Measurements from ENCODE around the gene GMPR2.

The GMPR2 gene

GRCh38 chr14:24251880-24252288 is 19.2 kb downstream of the GMPR2 start:
- no peaks in the 10 kb centered on the region for H3K79me2 ChIP-seq (ENCODE audit: insufficient read depth, low read length)
- H3K4me3 ChIP-seq (ENCODE audit: low read depth in 1 of 2, low read length in 2 of 2): no peak overlapping the region
- DNase-seq (no peak), ATAC-seq (ENCODE audit: insufficient read depth, low read depth) (no peak)
- no peak for TF ChIP-seq EZH2 (IDR thresholded peaks at IDR 0.05; ENCODE audit: borderline replicate concordance, low read depth, low read length, severe bottlenecking)
- no peak for TF ChIP-seq CTCF (IDR thresholded peaks at IDR 0.05; ENCODE audit: borderline replicate concordance, extremely low read depth, low read length, poor library complexity, severe bottlenecking)
- no peak overlapping the region for H3K27ac ChIP-seq (ENCODE audit: low read length)
- H3K4me1 ChIP-seq (ENCODE audit: insufficient read depth, low read length): no peaks in the 10 kb centered on the region
- no peaks in the 10 kb centered on the region for H3K9me3 ChIP-seq (ENCODE audit: insufficient read depth, low read length, severe bottlenecking)
- H3K4me2 ChIP-seq (ENCODE audit: insufficient read depth, low read length): no peak overlapping the region
- H3K9ac ChIP-seq (ENCODE audit: low read depth, low read length): no peak overlapping the region
- no peaks in the 10 kb centered on the region for H4K20me1 ChIP-seq (ENCODE audit: insufficient read depth, low read length)
- H2AFZ ChIP-seq (ENCODE audit: low read depth, low read length): no peak overlapping the region
- H3K27me3 ChIP-seq (ENCODE audit: insufficient read depth, low read length, poor library complexity): no peaks in the 10 kb centered on the region
- H3K36me3 ChIP-seq (ENCODE audit: insufficient read depth, low read length): no peaks in the 10 kb centered on the region

GRCh38 chr14:24252289-24253124 is 19.8 kb downstream of the GMPR2 start:
- TF ChIP-seq CTCF (IDR thresholded peaks at IDR 0.05; ENCODE audit: borderline replicate concordance, extremely low read depth, low read length, poor library complexity, severe bottlenecking): no peak
- no peak for TF ChIP-seq EZH2 (IDR thresholded peaks at IDR 0.05; ENCODE audit: borderline replicate concordance, low read depth, low read length, severe bottlenecking)
- no peaks in the 10 kb centered on the region for H3K36me3 ChIP-seq (ENCODE audit: insufficient read depth, low read length)
- no peaks in the 10 kb centered on the region for H3K27me3 ChIP-seq (ENCODE audit: insufficient read depth, low read length, poor library complexity)
- H3K4me2 ChIP-seq (ENCODE audit: insufficient read depth, low read length): no peak overlapping the region
- no peak overlapping the region for H3K9ac ChIP-seq (ENCODE audit: low read depth, low read length)
- no peak for ATAC-seq (ENCODE audit: insufficient read depth, low read depth)
- H3K27ac ChIP-seq (ENCODE audit: low read length): no peak overlapping the region
- no peaks in the 10 kb centered on the region for H4K20me1 ChIP-seq (ENCODE audit: insufficient read depth, low read length)
- H3K79me2 ChIP-seq (ENCODE audit: insufficient read depth, low read length): no peaks in the 10 kb centered on the region
- H3K4me3 ChIP-seq (ENCODE audit: low read depth in 1 of 2, low read length in 2 of 2): no peak overlapping the region
- H3K4me1 ChIP-seq (ENCODE audit: insufficient read depth, low read length): no peaks in the 10 kb centered on the region
- no peak for DNase-seq
- no peaks in the 10 kb centered on the region for H3K9me3 ChIP-seq (ENCODE audit: insufficient read depth, low read length, severe bottlenecking)
- no peak overlapping the region for H2AFZ ChIP-seq (ENCODE audit: low read depth, low read length)

- no peak overlapping the region for H3K27ac ChIP-seq (ENCODE audit: low read length)
- DNase-seq (no peak), ATAC-seq (ENCODE audit: insufficient read depth, low read depth) (no peak)
- H2AFZ ChIP-seq (ENCODE audit: low read depth, low read length): no peak overlapping the region
- H3K4me2 ChIP-seq (ENCODE audit: insufficient read depth, low read length): no peak overlapping the region
- H3K9ac ChIP-seq (ENCODE audit: low read depth, low read length): no peak overlapping the region
- no peaks in the 10 kb centered on the region for H3K9me3 ChIP-seq (ENCODE audit: insufficient read depth, low read length, severe bottlenecking)
- H3K79me2 ChIP-seq (ENCODE audit: insufficient read depth, low read length): no peaks in the 10 kb centered on the region
- H3K27me3 ChIP-seq (ENCODE audit: insufficient read depth, low read length, poor library complexity): no peaks in the 10 kb centered on the region
- no peaks in the 10 kb centered on the region for H4K20me1 ChIP-seq (ENCODE audit: insufficient read depth, low read length)
- no peaks in the 10 kb centered on the region for H3K4me1 ChIP-seq (ENCODE audit: insufficient read depth, low read length)
- H3K4me3 ChIP-seq (ENCODE audit: low read depth in 1 of 2, low read length in 2 of 2): no peak overlapping the region
- no peak for TF ChIP-seq CTCF (IDR thresholded peaks at IDR 0.05; ENCODE audit: borderline replicate concordance, extremely low read depth, low read length, poor library complexity, severe bottlenecking)
- no peaks in the 10 kb centered on the region for H3K36me3 ChIP-seq (ENCODE audit: insufficient read depth, low read length)
Observed at GRCh38 chr14:24253936-24254335, 21.2 kb downstream of the GMPR2 start.
